HL-60 (cell line): Measurements from ENCODE around the gene RGS7.

ENCODE experiments used
- CTCF ChIP-seq: IDR thresholded peaks from one replicate; pipeline ENCODE4 v1.5.1; 2011; ENCODE audit warnings: low read length, control low read depth, inconsistent platforms; ENCODE audit not compliant: insufficient read depth
- SPI1 ChIP-seq: IDR thresholded peaks from 2 replicates; pipeline ENCODE4 v1.6.1; 2012; ENCODE audit warnings: low read depth, mild to moderate bottlenecking, borderline replicate concordance

GRCh38 chr1:241063276-241063675 lies 293.7 kb downstream of the RGS7 start:
- TF ChIP-seq CTCF (no peak), SPI1 (no peak)
